B cell (primary cell): ENCODE results near the gene TNPO1. TPM values are rescaled to one million over a fixed set of nuclear protein-coding genes. Genes with fewer than 3 reads are reported as not detected.

Source experiments
- ATAC-seq: fragments of 200-7000 bp; cut with Tn5 transposase; one replicate; pipeline ENCODE4 v1.10.0; 2021; ENCODE audit warnings: low read depth, mild to moderate bottlenecking, moderate number of reproducible peaks, moderate library complexity
- CTCF ChIA-PET: fragments of 350-600 bp; sonication (Branson Sonifier 250); formaldehyde crosslinking; loops from one replicate; lab custom pipeline; 2021; ENCODE audit warnings: antibody characterized with exemption, inconsistent platforms; lab: Charles Lee
- POLR2A ChIA-PET: fragments of 350-600 bp; sonication (Branson Sonifier 250); formaldehyde crosslinking; loops from one replicate; lab custom pipeline; 2021; ENCODE audit warnings: antibody characterized with exemption; lab: Charles Lee
- DNase-seq: peaks from one replicate; pipeline ENCODE4 v3.0.0; 2013
- H2AFZ ChIP-seq: 2 replicates; pipeline ENCODE4 v1.6.1; 2012; ENCODE audit warnings: mild to moderate bottlenecking, low read depth, low read length; ENCODE audit not compliant: insufficient read depth, poor library complexity, severe bottlenecking
- H3K27ac ChIP-seq, 2 donors: 1 replicate in 1 of 2; 2 replicates in 1 of 2; pipeline ENCODE4 v1.5.1; 2012 to 2013; ENCODE audit warnings: low read length in 2 of 2, mild to moderate bottlenecking in 2 of 2, moderate library complexity in 1 of 2
- H3K27me3 ChIP-seq, 4 experiments: fragments of 200-600 bp in 1 of 4; sonication (generic) in 1 of 4; replicated peaks in 1 of 4; 1 replicate in 2 of 4; 2 replicates in 2 of 4; pipeline versions ENCODE4 v1.6.1 to v1.7.0; 2013 to 2016; ENCODE audit warnings: low read length in 3 of 4, mild to moderate bottlenecking in 2 of 4, mixed read lengths in 1 of 4, moderate library complexity in 1 of 4; ENCODE audit not compliant: insufficient read depth in 4 of 4, control insufficient read depth in 3 of 4; ENCODE audit errors: control extremely low read depth in 1 of 4
- H3K36me3 ChIP-seq, 2 experiments: replicated peaks in 1 of 2; 1 replicate in 1 of 2; 2 replicates in 1 of 2; pipeline versions ENCODE4 v1.6.1 to v1.7.1; 2013; ENCODE audit warnings: low read length in 1 of 2; ENCODE audit not compliant: insufficient read depth in 2 of 2, control insufficient read depth in 1 of 2; ENCODE audit errors: control extremely low read depth in 1 of 2, extremely low read depth in 1 of 2
- H3K4me1 ChIP-seq, 2 donors: fragments of 200-600 bp in 1 of 2; sonication (generic) in 1 of 2; 1 replicate in 1 of 2; 2 replicates in 1 of 2; pipeline versions ENCODE4 v1.5.1 to v1.6.1; 2013 to 2017; ENCODE audit warnings: low read length in 2 of 2; ENCODE audit not compliant: control insufficient read depth in 2 of 2, insufficient read depth in 2 of 2
- H3K4me2 ChIP-seq: replicated peaks from 2 replicates; pipeline ENCODE3; 2012; ENCODE audit warnings: mild to moderate bottlenecking, low read depth, low read length; ENCODE audit not compliant: poor library complexity, severe bottlenecking
- H3K4me3 ChIP-seq, 5 experiments: fragments of 200-600 bp in 1 of 5; sonication (generic) in 1 of 5; 1 replicate in 3 of 5; 2 replicates in 2 of 5; pipeline versions ENCODE4 v1.5.1 to v1.7.0; 2011 to 2016; ENCODE audit warnings: low read length in 4 of 5, mild to moderate bottlenecking in 4 of 5, low read depth in 2 of 5, control low read depth in 1 of 5, moderate library complexity in 1 of 5; ENCODE audit not compliant: insufficient read depth in 1 of 5; ENCODE audit errors: control extremely low read depth in 1 of 5, extremely low read depth in 1 of 5
- H3K79me2 ChIP-seq: fragments of 200-600 bp; sonication (generic); one replicate; pipeline ENCODE4 v1.6.0; 2016; ENCODE audit warnings: low read length; ENCODE audit not compliant: control insufficient read depth, insufficient read depth
- H3K9ac ChIP-seq: fragments of 200-600 bp; sonication (generic); 2 replicates; pipeline ENCODE4 v1.6.1; 2017; ENCODE audit warnings: mild to moderate bottlenecking, low read length, moderate library complexity
- H3K9me3 ChIP-seq, 3 donors: one replicate each; pipeline versions ENCODE4 v1.6.1 to v1.7.1; 2013; ENCODE audit warnings: low read length in 2 of 3; ENCODE audit not compliant: control insufficient read depth in 2 of 3, insufficient read depth in 1 of 3; ENCODE audit errors: control extremely low read depth in 1 of 3
- H4K20me1 ChIP-seq: 2 replicates; pipeline ENCODE4 v1.6.0; 2012; ENCODE audit warnings: mild to moderate bottlenecking, low read length; ENCODE audit not compliant: insufficient read depth, control insufficient read depth, poor library complexity, severe bottlenecking
- H3K27ac Mint-ChIP-seq: one replicate; pipeline ENCODE4 v1.8.0; 2021; ENCODE audit warnings: mixed read lengths
- H3K27me3 Mint-ChIP-seq: one replicate; pipeline ENCODE4 v1.8.0; 2021; ENCODE audit warnings: mixed read lengths
- H3K4me1 Mint-ChIP-seq: one replicate; pipeline ENCODE4 v1.8.0; 2021; ENCODE audit warnings: mixed read lengths
- H3K4me3 Mint-ChIP-seq: one replicate; pipeline ENCODE4 v1.8.0; 2021; ENCODE audit warnings: mixed read lengths
- H3K9me3 Mint-ChIP-seq: one replicate; pipeline ENCODE4 v1.8.0; 2022; ENCODE audit warnings: mixed read lengths; ENCODE audit not compliant: insufficient read depth
- CTCF ChIP-seq: fragments of 200-600 bp; IDR thresholded peaks from one replicate; pipeline ENCODE4 v1.8.0; 2022; ENCODE audit warnings: antibody characterized with exemption, mild to moderate bottlenecking
- EZH2 ChIP-seq: IDR thresholded peaks from 2 replicates; pipeline ENCODE4 v1.6.1; 2012; ENCODE audit warnings: borderline replicate concordance, low read depth, mild to moderate bottlenecking, moderate library complexity, low read length; ENCODE audit not compliant: insufficient read depth, poor library complexity, severe bottlenecking
- WGBS: methylation state at CpG from one replicate; pipeline ENCODE4 v1.1.5; 2013; ENCODE audit warnings: missing lambda C conversion rate; ENCODE audit not compliant: insufficient coverage; 5-methylcytosine and 5-hydroxymethylcytosine counted together
- intact Hi-C: fragments of 100-400 bp; cut with micrococcal nuclease; formaldehyde crosslinking; loops from one replicate; pipeline ENCODE4 v1.10.0; 2022
- polyA plus RNA-seq: library from polyadenylated mRNA; depleted of rRNA; stranded (reverse); fragments of >200 nt; gene quantifications from 2 replicates; pipeline ENCODE4 v1.2.3, GENCODE V29; 2012
- total RNA-seq, 2 donors: library from RNA; stranded (reverse); fragments of 120-200 nt in 1 of 2; gene quantifications; 1 replicate in 1 of 2; 2 replicates in 1 of 2; pipeline versions ENCODE4 v1.2.3 to v1.2.4, GENCODE V29; 2013 to 2022

Gene TNPO1
- total and polyA plus RNA-seq, 2 donors (not counting 1 experiment from before 2014, with no cell fraction given), result 6.4 to 102 TPM

- no peak overlapping the region for H3K27ac Mint-ChIP-seq
- H3K4me3 Mint-ChIP-seq, result no peak overlapping the region
- no peak for ATAC-seq
- H3K36me3 ChIP-seq, result peaks cover 18 to 62% of the 10 kb centered on the region in 2 experiments
- H2AFZ ChIP-seq, result no peak overlapping the region
- H3K27ac ChIP-seq, result no peak overlapping the region
- no peak overlapping the region for H3K4me2 ChIP-seq
- intact Hi-C loops, result loop anchor here (5.0 kb wide), 1 partner anchor 50 kb away; the partner anchor contains the start of gene FCHO2
- H3K9ac ChIP-seq, result no peak overlapping the region
- H3K27me3 Mint-ChIP-seq, result no peaks in the 10 kb centered on the region
- no peaks in the 10 kb centered on the region for H3K9me3 Mint-ChIP-seq
- CTCF ChIA-PET, result no interaction called here
- H3K4me1 Mint-ChIP-seq, result no peaks in the 10 kb centered on the region
- H3K4me3 ChIP-seq, result no peak overlapping the region
- TF ChIP-seq CTCF (no peak), EZH2 (no peak)
- H3K4me1 ChIP-seq, result no peaks in the 10 kb centered on the region
- no peaks in the 10 kb centered on the region for H4K20me1 ChIP-seq
- H3K27me3 ChIP-seq, result no peaks in the 10 kb centered on the region
- POLR2A ChIA-PET, result no interaction called here
- no peak for DNase-seq
- no peaks in the 10 kb centered on the region for H3K79me2 ChIP-seq
- no peaks in the 10 kb centered on the region for H3K9me3 ChIP-seq
Observed at GRCh38 chr5:72906806-72907205, 90.3 kb downstream of the TNPO1 start.

GRCh38 chr5:72908664-72909063 is 92.2 kb downstream of the TNPO1 start:
- TF ChIP-seq CTCF (no peak), EZH2 (no peak)
- H3K9me3 Mint-ChIP-seq, result no peaks in the 10 kb centered on the region
- CTCF ChIA-PET, result no interaction called here
- Histone ChIP-seq H3K9me3 (no peaks in the 10 kb centered on the region), H3K4me1 (no peaks in the 10 kb centered on the region), H3K27ac (no peak overlapping the region), H3K79me2 (no peaks in the 10 kb centered on the region), H3K4me3 (no peak overlapping the region), H3K4me2 (no peak overlapping the region), H4K20me1 (no peaks in the 10 kb centered on the region), H3K9ac (no peak overlapping the region), H2AFZ (no peak overlapping the region), H3K27me3 (no peaks in the 10 kb centered on the region), H3K36me3 (peaks cover 20 to 48% of the 10 kb centered on the region in 2 experiments)
- H3K27ac Mint-ChIP-seq, result no peak overlapping the region
- no peak overlapping the region for H3K4me3 Mint-ChIP-seq
- POLR2A ChIA-PET, result no interaction called here
- ATAC-seq (no peak), DNase-seq (no peak)
- no peaks in the 10 kb centered on the region for H3K4me1 Mint-ChIP-seq
- no CpG with 5 or more reads among the region's 6 CpGs for WGBS
- no peaks in the 10 kb centered on the region for H3K27me3 Mint-ChIP-seq
- intact Hi-C loops, result loop anchor here (5.0 kb wide), 1 partner anchor 49 kb away; the partner anchor contains the start of gene FCHO2
